NB4 (cell line): ENCODE results near the gene CAST.

Source experiments
- POLR2A ChIP-seq: IDR thresholded peaks from 2 replicates; pipeline ENCODE4 v1.6.1; 2011; ENCODE audit warnings: mild to moderate bottlenecking; ENCODE audit not compliant: insufficient read length; ENCODE audit errors: extremely low read depth
- TF ChIP-seq, protein P1 (sequence below): IDR thresholded peaks from one replicate; pipeline ENCODE4 v1.5.1; 2012; ENCODE audit warnings: low read depth, low read length

DNA sequence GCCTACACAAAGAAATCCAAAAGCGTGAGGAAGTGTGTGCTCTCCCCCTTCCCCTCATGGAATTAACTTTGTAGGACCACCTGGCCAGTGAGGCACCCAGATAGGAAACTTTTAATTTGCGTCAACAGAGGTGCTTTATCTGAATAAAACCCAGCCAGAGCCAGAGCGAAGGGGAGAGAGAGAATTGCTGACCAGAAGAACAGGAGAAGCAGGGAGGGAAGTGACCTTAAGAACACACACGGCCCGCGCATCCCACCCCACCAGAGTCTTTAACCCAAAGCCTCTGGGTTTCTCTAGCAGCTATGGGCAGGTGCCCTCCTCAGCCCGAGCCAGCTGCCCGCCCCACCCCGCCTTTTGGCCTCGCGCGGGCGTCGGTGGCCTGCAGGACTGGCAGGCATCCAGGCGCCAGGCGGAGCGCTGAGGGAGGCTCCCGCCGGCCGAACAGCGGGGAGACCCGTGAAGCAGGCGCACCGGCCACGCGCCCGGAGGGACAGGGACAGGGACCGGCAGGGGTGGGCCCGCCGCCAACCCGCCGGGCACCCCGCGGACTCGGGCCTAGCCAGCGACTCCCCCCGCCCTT, 145.0 kb downstream of the CAST start:
- TF ChIP-seq POLR2A, result peak; percentile 16
- TF ChIP-seq, protein P1, sequence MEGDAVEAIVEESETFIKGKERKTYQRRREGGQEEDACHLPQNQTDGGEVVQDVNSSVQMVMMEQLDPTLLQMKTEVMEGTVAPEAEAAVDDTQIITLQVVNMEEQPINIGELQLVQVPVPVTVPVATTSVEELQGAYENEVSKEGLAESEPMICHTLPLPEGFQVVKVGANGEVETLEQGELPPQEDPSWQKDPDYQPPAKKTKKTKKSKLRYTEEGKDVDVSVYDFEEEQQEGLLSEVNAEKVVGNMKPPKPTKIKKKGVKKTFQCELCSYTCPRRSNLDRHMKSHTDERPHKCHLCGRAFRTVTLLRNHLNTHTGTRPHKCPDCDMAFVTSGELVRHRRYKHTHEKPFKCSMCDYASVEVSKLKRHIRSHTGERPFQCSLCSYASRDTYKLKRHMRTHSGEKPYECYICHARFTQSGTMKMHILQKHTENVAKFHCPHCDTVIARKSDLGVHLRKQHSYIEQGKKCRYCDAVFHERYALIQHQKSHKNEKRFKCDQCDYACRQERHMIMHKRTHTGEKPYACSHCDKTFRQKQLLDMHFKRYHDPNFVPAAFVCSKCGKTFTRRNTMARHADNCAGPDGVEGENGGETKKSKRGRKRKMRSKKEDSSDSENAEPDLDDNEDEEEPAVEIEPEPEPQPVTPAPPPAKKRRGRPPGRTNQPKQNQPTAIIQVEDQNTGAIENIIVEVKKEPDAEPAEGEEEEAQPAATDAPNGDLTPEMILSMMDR, result no peak
